ENCODE measurements around the gene OPALIN.

Gene OPALIN, protein sequence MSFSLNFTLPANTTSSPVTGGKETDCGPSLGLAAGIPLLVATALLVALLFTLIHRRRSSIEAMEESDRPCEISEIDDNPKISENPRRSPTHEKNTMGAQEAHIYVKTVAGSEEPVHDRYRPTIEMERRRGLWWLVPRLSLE

GRCh38 chr10:96358851-96359540, at the start of gene OPALIN:
Gene OPALIN, minus strand, starts transcription at chr10:96359002. Its CDS starts 106 bp downstream, at chr10:96358896.
- DNase-seq, result no peak

GRCh38 chr10:96408201-96408600, 49.4 kb upstream of the OPALIN start:
- DNase-seq, result no peak

- no peak for DNase-seq
Observed at GRCh38 chr10:96407560-96408069, 48.8 kb upstream of the OPALIN start.

GRCh38 chr10:96406091-96406490, 47.3 kb upstream of the OPALIN start:
- DNase-seq, result no peak

- DNase-seq, result no peak
Observed at GRCh38 chr10:96402417-96403305, 43.9 kb upstream of the OPALIN start.

DNA sequence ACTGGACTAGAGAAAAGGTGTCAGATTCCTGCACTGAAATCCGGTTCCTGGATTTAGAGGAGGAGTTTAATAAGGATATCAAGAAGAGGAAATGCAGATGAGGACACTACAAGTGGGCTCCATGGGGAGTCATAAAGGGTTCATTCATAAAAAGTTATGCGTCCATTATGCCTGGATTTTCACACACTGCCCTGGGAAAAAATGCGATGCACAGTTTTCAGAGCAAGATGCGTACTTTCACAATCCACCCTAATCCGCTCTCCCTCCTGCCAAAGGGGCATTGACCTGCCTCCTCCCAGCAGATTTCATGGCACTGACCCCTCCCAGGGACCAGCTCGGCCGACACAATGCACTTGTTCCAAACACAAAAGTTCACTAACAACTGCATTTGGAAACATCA, 42.2 kb upstream of the OPALIN start:
- DNase-seq, result no peak

- DNase-seq, result no peak
Observed at GRCh38 chr10:96400465-96400864, 41.7 kb upstream of the OPALIN start.

GRCh38 chr10:96397902-96398301, 39.1 kb upstream of the OPALIN start:
- DNase-seq, result no peak

- peak; percentile 59 for DNase-seq
Observed at GRCh38 chr10:96395931-96396877, 37.4 kb upstream of the OPALIN start.

DNA sequence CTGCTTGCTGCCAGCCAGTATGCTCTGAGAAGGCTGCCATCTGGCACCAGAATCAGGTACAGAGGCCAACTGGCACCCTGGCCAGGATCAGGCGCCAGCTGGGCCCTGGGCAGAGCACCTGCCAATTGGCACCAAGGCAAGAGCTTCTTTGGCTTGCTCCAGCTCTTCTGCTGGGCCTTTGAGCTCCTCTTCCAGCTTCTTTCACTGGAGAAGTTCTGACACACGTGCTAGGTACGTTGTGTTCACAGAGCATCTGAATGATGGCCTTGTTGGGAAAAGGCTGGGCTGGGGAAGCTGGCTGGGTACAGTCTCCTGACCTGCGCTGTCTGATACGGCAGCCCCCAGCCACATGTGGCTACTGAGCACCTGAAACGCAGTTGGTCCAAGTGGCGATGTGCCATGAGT, 31.7 kb upstream of the OPALIN start:
- DNase-seq, result no peak

GRCh38 chr10:96389785-96390184, 31.0 kb upstream of the OPALIN start:
- DNase-seq, result no peak

DNA sequence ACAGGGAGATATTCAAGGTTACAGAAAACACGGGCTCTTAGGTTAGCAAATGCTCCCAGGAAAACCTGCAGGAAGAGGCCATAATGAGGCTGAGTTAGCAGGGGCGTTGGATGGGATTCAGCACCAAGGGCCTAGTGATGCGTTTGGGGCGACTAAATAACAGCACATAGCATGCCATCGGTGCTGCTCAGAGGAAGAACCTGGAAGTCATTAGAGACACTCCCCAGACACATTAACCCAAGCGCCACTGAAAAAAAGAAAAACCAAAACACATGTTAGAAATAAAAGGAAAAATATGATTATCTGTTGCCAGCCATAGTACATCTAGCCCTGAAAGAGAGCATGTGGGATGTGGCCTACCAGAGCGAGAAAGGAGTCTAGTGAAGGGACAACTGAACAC, 28.8 kb upstream of the OPALIN start:
- DNase-seq, result peak; percentile 79

GRCh38 chr10:96387161-96387560, 28.4 kb upstream of the OPALIN start:
- DNase-seq, result peak; percentile 73

GRCh38 chr10:96384506-96384905, 25.7 kb upstream of the OPALIN start:
- no peak for DNase-seq

DNA sequence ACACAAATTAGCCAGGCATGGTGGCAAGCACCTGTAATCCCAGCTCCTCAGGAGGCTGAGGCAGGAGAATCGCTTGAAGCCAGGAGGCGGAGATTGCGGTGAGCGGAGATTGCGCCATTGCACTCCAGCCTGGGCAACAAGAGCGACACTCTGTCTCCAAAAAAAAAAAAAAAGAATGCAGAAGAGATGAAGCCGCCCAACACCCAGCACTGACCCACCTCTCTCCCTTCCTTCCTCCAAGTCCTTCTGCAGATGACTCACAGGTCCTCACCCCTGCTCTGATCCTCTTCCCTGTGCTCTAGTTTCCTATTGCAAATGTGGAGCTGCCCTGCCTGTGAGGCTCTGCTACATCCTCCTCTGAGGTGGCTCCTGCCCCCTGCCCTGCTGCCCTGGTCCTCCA, 22.0 kb upstream of the OPALIN start:
- no peak for DNase-seq

GRCh38 chr10:96379758-96380157, 21.0 kb upstream of the OPALIN start:
- DNase-seq, result no peak

GRCh38 chr10:96378741-96379140, 19.9 kb upstream of the OPALIN start:
- DNase-seq, result no peak

DNA sequence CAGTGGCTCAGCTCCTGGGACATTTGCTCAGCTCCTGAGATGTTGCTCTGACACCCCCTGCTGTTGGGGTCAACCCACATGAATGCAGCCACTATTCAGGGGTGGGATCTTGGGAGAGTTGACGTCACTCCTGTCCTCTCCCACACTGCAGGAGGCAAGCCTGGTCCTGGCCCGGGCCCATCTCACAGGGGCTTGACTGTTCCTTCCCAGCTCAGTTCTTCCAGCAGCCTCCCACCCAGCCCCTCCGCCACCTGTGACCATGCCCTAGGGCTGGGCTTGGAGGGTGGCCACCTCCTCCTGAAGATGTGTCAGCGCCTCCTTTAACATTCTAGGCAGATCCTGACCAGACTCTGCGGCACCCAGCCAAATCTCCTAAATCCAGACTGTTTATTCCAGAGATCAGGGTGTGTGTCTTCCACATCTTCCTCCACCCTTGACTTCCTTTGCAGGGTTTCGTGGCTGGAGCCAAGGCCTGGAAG, 19.1 kb upstream of the OPALIN start:
- peak; percentile 22 for DNase-seq

DNA sequence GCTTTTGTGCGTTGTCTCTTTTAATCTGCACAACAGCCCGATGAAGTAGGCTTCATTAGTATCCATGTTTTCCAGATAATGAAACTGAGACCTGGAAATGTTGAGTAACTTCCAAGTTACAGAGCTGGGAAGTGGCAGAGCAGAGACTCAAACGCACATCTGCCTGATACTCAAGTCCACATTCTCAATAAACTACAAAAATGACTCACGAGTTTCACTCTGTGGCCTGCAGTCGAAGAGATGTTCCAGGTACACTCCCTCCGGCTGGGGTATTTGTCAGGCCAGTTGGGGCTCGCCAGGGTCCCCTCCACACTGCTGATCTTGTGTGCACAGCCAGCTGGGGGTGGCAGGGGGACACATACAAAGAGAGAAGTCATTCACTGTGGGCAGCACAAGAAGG, 17.7 kb upstream of the OPALIN start:
- no peak for DNase-seq

DNA sequence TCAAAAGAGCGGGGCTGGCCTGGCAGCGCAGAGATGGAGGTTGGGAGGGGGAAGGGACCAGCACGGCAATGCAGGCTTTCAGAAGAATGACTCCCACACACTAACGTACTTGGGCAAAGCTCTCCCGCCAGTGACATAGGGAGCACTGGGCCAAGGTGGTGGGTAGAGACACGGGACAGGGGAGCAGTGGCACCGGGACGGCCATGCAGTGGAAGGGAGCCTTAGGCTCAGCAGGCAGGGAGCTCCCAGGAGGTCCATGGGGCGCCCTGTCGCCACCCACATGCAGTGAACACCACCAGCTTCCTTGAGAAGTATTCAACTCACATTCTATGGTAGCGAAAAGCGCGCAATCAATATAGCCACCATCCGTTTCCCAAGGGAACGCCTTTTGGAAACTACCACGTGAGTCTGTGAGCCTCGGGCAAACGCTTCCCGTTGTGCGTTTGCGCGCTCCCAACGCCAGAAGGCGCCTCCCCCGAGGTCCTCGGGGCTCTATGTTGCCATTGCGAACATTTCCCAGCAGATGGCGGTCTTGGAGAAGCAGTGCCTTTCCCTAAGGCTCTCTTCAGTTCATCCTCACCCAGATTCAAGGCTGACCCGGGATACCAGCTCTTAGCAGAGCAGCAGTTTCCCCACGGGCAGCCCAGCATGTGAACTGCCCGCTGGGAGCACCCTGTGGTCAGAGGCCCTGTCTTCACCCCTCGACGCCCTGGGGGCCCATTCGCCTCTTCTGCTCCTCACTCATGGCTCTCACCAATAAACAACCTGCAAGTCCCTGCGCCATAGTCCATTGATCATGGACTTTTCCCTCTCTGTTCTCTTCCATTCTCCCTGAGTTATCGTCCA, 16.4 kb upstream of the OPALIN start:
- peak; percentile 84 for DNase-seq

DNA sequence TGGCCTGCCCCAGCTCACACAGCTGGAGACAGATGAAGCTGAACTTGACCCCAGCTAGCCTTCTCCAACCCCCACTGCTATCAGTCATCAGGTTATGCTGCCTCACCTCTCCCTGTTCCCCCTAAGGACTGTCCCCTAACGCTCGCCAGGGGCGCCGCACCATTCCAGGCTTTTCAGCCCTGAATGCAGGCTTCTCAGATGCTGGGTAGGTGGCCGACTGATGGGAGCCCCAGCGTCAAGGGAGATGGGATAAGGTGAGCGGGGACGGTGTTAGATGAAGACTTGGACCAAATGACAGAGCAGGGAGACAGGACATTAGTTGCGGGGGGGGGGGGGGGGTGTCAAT, 15.8 kb upstream of the OPALIN start:
- DNase-seq, result no peak

GRCh38 chr10:96374004-96374403, 15.2 kb upstream of the OPALIN start:
- no peak for DNase-seq

All from fibroblast of skin of right quadriceps (primary cell).